Measurements from ENCODE around the gene DYNC1H1. TPM values are rescaled to one million over a fixed set of nuclear protein-coding genes. Genes with fewer than 3 reads are reported as not detected.

The DYNC1H1 gene
- total and polyA plus RNA-seq, 2 of the 13 experiments (the other 11 are each of a cell fraction or from before 2014, with no cell fraction given): 74.4 to 239 TPM

GRCh38 chr14:102086972-102087761 is 122.8 kb downstream of the DYNC1H1 start, which contains the start of gene HSP90AA1 (continued):
- TF ChIP-seq HMGXB3 (CRISPR knock-in tag; IDR thresholded peaks at IDR 0.05; ENCODE audit: borderline replicate concordance) (0 out of 2 replicates have a peak, but pooled peaks have one; percentile 11), ZNF280D (CRISPR knock-in tag; IDR thresholded peaks at IDR 0.05) (no peak), GPBP1L1 (CRISPR knock-in tag; IDR thresholded peaks at IDR 0.05) (no peak), NFIC (IDR thresholded peaks at IDR 0.05; ENCODE audit: low read length) (no peak), TOPORS (CRISPR knock-in tag; IDR thresholded peaks at IDR 0.05) (peak; percentile 61; the same call in 1 of the 2 replicates), KDM2A (CRISPR knock-in tag; IDR thresholded peaks at IDR 0.05; ENCODE audit: borderline replicate concordance, low read depth) (peak; percentile 57), GZF1 (CRISPR knock-in tag; IDR thresholded peaks at IDR 0.05) (no peak), DDIT3 (CRISPR knock-in tag; IDR thresholded peaks at IDR 0.05) (no peak), ZNF142 (CRISPR knock-in tag; IDR thresholded peaks at IDR 0.05) (peak; percentile 96), CREB3 (CRISPR knock-in tag; IDR thresholded peaks at IDR 0.05) (0 out of 2 replicates have a peak, but pooled peaks have one; percentile 34)
